GM15510 (cell line): ENCODE data around the gene GARNL3.
A peak's percentile ranks its signal among the peaks of the same experiment; 100 is the strongest.

Experiments used
- POLR2A ChIP-seq: IDR thresholded peaks from 3 replicates; pipeline ENCODE4 v1.6.1; 2011; ENCODE audit warnings: borderline replicate concordance; ENCODE audit not compliant: insufficient read length; ENCODE audit errors: extremely low read depth

GARNL3 gene

GRCh38 chr9:127386981-127387380, 122.4 kb downstream of the GARNL3 start:
- no peak for TF ChIP-seq POLR2A

GRCh38 chr9:127388037-127388855, 123.7 kb downstream of the GARNL3 start:
- TF ChIP-seq POLR2A = no peak

- no peak for TF ChIP-seq POLR2A
Measured at GRCh38 chr9:127388856-127389238, 124.3 kb downstream of the GARNL3 start.

- TF ChIP-seq POLR2A = no peak
Measured at GRCh38 chr9:127389381-127390247, 125.0 kb downstream of the GARNL3 start.

- TF ChIP-seq POLR2A = no peak
Measured at GRCh38 chr9:127390248-127390545, 125.6 kb downstream of the GARNL3 start.

GRCh38 chr9:127390563-127390962, 126.0 kb downstream of the GARNL3 start:
- TF ChIP-seq POLR2A = no peak

GRCh38 chr9:127392166-127392565, 127.6 kb downstream of the GARNL3 start:
- no peak for TF ChIP-seq POLR2A

- no peak for TF ChIP-seq POLR2A
Measured at GRCh38 chr9:127392976-127393375, 128.4 kb downstream of the GARNL3 start.

DNA sequence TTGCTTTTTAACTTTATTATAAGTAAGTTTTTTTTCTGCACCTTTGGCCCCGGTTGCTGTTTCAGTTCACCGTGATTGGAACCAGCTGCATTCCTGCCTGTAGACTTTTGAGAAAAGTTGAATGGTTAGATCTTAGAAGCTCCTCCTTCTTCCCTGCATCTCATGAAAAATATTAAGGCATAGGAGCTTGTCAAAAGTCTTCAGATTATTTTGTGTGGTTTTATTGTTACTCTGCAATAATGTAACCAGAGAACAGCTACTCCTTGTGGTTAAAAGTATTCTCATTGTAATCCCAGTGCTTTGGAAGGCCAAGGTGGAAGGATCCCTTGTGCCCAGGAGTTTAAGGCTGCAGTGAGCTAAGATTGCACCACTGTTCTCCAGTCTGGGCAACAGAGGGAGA, 129.1 kb downstream of the GARNL3 start:
- no peak for TF ChIP-seq POLR2A

DNA sequence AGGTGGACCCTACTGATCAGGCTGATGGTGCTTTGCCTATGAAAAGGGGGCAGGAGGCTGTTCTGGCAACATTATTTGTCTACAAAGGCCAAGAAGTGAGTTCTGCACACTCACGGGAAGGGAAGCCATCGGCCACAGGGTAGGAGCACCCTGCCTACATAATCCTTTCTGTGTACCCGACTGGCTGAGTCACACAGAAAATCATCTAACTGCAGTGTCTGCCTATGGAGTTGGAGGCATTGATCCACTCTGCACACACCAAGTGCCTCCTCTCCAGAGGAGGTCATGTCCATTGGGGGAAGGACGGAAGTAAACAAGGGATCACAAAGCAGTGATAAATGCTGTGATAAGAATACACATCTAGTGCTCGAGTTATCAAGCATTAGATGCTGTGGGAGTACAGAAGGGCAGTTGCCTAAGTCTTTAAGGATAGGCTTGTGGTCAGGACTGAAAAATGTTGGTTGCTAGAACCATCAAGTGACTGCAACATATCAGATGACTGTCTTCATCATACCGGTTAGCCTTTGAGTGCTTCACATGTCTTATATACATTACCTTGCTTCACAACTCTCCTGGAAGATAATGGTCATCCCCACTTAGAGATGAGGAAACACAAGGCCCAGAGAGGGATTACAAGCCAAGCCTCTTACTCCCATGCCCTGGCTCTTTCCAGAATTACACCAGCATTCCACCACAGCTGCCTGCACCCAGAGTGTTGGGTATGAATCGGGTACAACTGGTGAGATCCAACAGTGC, 131.1 kb downstream of the GARNL3 start:
- TF ChIP-seq POLR2A = no peak

DNA sequence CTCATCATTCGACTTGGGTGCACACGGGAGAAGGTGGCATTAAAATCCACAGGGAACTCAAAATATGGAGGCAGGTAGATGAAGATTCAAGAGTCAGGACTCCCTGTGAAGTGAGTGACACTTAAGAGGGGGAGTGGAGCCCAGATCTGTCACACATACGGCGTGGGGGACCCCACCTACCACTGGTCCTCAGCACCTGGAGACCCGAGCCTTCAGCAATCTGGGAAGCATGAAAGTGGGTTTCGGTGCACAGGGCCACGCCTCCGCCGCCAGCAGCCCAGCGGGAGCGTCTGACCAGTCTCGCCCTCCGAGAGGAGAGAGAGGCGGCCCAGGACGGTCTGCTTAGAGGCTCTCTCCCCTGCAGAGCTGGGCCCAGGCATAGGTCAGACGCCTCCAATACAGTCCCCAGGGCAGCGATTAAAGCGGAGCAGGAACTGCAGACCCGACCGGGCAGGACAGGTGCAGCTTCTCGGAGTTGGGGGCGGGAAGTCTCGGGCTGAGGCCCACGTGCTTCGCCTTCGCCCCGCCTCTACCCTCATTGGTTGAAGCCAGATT, 131.8 kb downstream of the GARNL3 start:
- peak; percentile 57 for TF ChIP-seq POLR2A

- TF ChIP-seq POLR2A = peak; percentile 82
Measured at GRCh38 chr9:127396808-127397645, 132.5 kb downstream of the GARNL3 start, which contains the start of gene SLC2A8. TSS of gene SLC2A8 (plus strand) at chr9:127397169. CDS start at chr9:127397231, 62 bp downstream.

DNA sequence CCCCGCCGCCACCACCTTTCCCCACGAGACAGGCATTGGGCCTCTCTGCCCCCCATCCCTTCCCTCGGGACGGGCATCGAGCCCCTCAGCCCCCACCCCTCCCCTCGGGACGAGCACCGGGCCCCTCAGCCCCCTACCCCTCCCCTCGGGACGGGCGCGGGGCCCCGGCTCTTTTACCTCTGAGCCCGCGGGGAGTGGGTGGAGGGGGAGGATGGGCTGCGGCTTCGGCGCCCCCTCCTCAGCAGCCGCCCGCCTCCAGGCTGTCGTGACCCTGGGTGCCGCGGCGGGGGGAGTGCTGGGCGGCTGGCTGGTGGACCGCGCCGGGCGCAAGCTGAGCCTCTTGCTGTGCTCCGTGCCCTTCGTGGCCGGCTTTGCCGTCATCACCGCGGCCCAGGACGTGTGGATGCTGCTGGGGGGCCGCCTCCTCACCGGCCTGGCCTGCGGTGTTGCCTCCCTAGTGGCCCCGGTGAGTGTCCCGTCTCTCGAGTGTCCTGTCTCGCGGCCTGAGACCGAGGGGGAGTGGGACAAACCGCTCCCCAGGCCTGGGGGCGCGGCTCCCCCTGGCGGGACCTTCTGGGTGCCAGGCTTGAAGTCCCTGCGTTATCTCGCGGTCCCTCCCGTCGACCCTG, 133.2 kb downstream of the GARNL3 start:
- no peak for TF ChIP-seq POLR2A

DNA sequence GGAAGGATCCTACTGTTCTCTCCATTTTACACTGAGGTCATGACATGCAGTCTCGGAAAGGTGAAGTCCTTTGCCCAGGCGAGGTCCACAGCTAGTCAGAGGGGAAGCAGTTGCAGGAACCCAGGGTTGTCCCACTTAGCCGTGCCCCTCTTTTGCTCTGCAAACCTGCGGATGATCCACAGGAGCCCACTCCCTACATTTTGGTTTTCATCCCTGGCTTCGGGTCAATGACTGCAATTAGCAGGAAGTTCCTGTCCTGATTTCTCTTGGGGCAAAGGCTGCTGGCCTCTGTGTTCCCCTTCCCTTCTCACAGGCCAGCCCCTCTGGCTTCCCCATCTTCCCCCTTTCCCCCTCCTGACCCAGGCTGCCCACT, 133.7 kb downstream of the GARNL3 start:
- no peak for TF ChIP-seq POLR2A

GRCh38 chr9:127398715-127399400, 134.3 kb downstream of the GARNL3 start:
- TF ChIP-seq POLR2A = no peak
